ENCODE data around the gene MCAM. TPM values are rescaled to one million over a fixed set of nuclear protein-coding genes. Genes with fewer than 3 reads are reported as not detected.

MCAM gene
- total and polyA plus RNA-seq, 10 of the 15 experiments (the other 5 are each of a cell fraction or from before 2014, with no cell fraction given), result 3.1 to 19.7 (median 9.3) TPM

GRCh38 chr11:119340335-119341221 is 23.6 kb upstream of the MCAM start, which contains the start of gene C1QTNF5:
TSS of gene C1QTNF5 (minus strand) at chr11:119340883. CDS start at chr11:119340397, 486 bp downstream.
- Histone ChIP-seq H3K79me2 (ENCODE audit: control insufficient read depth, insufficient read depth, low read length) (peaks cover 2% of the 10 kb centered on the region), H3K27ac (ENCODE audit: control insufficient read depth, insufficient read depth) (no peak within 1 kb of the TSS), H3K36me3 (ENCODE audit: control insufficient read depth in 2 of 2, insufficient read depth in 2 of 2, low read length in 1 of 2) (no peaks in the 10 kb centered on the region), H3K9me3 (replicated peaks; ENCODE audit: control insufficient read depth, insufficient read depth, low read length) (no peaks in the 10 kb centered on the region), H3K4me3 (no peak within 1 kb of the TSS), H4K20me1 (ENCODE audit: control insufficient read depth, insufficient read depth) (no peaks in the 10 kb centered on the region), H3K27me3 (replicated peaks in 1 of 2; ENCODE audit: control insufficient read depth in 2 of 2, insufficient read depth in 2 of 2, low read length in 1 of 2) (peaks cover 9 to 11% of the 10 kb centered on the region in 2 experiments), H3K4me1 (ENCODE audit: control insufficient read depth, insufficient read depth, low read length) (peaks cover 5% of the 10 kb centered on the region; the same call in 1 of the 2 replicates), H3K4me2 (ENCODE audit: control insufficient read depth, insufficient read depth) (0 out of 2 replicates have a peak within 1 kb of the TSS, but pooled peaks have one; percentile 9), H3K9ac (ENCODE audit: control insufficient read depth, insufficient read depth, low read length) (no peak within 1 kb of the TSS), H2AFZ (ENCODE audit: control insufficient read depth, low read depth, low read length) (no peak within 1 kb of the TSS)
- ChIA-PET CTCF (interaction anchor here (0.6 to 3.7 kb wide), 9 partner anchors 14 to 474 kb away, joined by 3 to 45 read pairs (median 3); no protein-coding TSS in a partner anchor), RAD21 (ENCODE audit: unreplicated experiment) (no interaction called here), POLR2A (no interaction called here), SMC1A (ENCODE audit: uncharacterized antibody, unreplicated experiment) (interaction anchor here (1.1 kb wide), 1 partner anchor 19 kb away, joined by 3 read pairs; no protein-coding TSS in a partner anchor)
- intact Hi-C loops (cut with micrococcal nuclease; ENCODE audit: unreplicated experiment), result no loop called here
- ATAC-seq (no peak; the same call in 2 of the 3 replicates), FAIRE-seq (no peak), DNase-seq (ENCODE audit: low read depth, low spot score) (no peak)
- in situ Hi-C loops (cut with MboI), result no loop called here
- TF ChIP-seq ZBTB11 (CRISPR knock-in tag; IDR thresholded peaks at IDR 0.05) (no peak), BCLAF1 (IDR thresholded peaks at IDR 0.05) (no peak), LARP7 (IDR thresholded peaks at IDR 0.05) (0 out of 2 replicates have a peak, but pooled peaks have one; percentile 11), BCL11A (IDR thresholded peaks at IDR 0.05; ENCODE audit: low read depth, low read length) (no peak)
- no TSS peak for BruUV-seq (replicated peaks)
- 16% methylated on average over 32 of the region's 53 CpGs for WGBS (ENCODE audit: insufficient coverage, insufficient replicate concordance, low lambda C conversion rate, missing lambda C conversion rate)

Measured in GM12878 (cell line).